IPS-18c (cell line): ENCODE measurements around the gene SAMD3.
"Not testable (repeated sequence)": the region's sequence is repeated elsewhere in the genome, so short reads cannot be mapped to it uniquely, and the experiment has no call there.

Experiments
- H3K4me3 ChIP-seq: 2 replicates; pipeline ENCODE4 v1.7.0; 2013; ENCODE audit warnings: low read depth, mild to moderate bottlenecking, low read length, moderate library complexity; ENCODE audit not compliant: insufficient read depth
- H3K9me3 ChIP-seq: one replicate; pipeline ENCODE4 v1.6.1; 2013; ENCODE audit warnings: mild to moderate bottlenecking, low read length, moderate library complexity; ENCODE audit not compliant: control insufficient read depth, insufficient read depth

SAMD3 gene

DNA sequence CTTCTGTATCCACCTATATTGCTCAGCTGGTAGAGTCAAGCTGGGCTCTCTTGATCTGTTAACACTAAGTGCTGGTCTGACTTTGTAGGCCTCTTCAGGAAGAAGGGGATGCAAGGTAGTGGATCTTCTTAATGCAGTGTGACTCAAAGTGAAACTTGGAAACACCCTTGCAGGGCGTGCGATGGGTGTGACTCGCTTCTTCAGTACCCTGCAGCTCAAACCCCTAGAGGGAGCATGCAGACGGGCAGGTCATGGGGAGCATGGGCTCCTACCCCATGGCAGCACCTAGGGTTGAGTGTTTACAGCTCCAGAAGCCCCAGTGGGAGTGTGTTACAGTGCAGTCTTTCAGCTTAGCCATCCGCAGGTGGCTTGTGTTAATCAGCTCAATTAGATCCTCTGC is 757 bp upstream of the SAMD3 start:
- Histone ChIP-seq H3K9me3 (no peaks in the 10 kb centered on the region), H3K4me3 (no peak overlapping the region)

DNA sequence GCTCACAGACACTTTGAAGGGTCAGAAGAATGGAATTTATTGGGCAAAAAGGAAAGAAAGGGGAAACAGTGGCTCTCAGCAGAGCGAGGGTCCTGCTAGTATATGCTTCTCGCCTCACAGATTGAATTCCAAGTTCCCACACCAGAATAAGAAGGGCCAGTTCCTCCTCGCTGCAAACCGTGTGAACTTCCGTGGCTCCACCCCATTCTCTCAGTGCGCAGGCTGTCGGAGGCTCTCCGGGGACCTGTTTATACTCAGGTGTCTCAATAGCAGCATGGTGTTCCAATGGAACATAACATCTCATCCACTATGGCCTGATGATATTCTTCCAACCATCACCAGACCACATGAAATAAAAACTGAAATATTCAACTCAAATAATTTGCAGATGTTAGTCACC is 4.6 kb downstream of the SAMD3 start:
- no peak overlapping the region for H3K4me3 ChIP-seq
- H3K9me3 ChIP-seq = no peaks in the 10 kb centered on the region

DNA sequence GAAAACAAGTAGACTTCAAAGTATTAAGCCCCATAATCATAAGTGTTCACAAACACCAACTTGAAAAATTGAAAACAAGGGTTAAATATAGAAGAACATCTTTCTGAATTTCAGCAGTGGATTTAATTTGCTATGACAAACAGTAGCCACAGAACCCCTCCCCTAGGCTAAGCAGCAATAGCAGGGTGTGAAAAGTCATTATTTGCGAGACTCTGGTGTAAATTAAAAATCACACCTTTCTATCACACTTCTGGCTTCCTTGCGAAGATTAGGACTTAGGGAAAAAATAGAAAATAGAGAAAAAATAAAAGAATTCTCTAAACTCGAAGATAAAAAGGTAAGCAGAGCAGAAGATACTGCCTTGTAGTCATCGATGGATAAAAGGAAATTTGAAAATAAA is 6.1 kb downstream of the SAMD3 start:
- Histone ChIP-seq H3K9me3 (no peaks in the 10 kb centered on the region), H3K4me3 (no peak overlapping the region)

DNA sequence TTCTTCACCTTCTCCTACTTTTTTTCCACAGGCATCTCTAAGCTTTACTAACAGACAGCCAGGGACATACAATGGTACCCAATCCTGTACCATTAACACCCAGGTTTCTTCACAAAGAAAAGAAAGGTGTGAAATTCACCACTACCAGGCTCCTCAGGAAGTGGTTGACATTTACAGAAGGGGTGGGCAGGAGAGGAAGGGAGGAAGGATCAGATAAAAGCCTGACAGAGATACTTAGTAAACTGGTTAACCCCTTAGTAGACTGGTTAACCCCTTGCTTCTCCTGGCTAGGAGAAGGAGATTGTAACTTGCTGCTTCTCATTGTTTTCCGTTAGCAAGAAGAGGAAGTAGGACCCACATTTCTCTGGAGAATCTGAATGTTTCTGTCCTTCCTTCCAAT is 7.2 kb downstream of the SAMD3 start:
- Histone ChIP-seq H3K9me3 (no peaks in the 10 kb centered on the region), H3K4me3 (no peak overlapping the region)

DNA sequence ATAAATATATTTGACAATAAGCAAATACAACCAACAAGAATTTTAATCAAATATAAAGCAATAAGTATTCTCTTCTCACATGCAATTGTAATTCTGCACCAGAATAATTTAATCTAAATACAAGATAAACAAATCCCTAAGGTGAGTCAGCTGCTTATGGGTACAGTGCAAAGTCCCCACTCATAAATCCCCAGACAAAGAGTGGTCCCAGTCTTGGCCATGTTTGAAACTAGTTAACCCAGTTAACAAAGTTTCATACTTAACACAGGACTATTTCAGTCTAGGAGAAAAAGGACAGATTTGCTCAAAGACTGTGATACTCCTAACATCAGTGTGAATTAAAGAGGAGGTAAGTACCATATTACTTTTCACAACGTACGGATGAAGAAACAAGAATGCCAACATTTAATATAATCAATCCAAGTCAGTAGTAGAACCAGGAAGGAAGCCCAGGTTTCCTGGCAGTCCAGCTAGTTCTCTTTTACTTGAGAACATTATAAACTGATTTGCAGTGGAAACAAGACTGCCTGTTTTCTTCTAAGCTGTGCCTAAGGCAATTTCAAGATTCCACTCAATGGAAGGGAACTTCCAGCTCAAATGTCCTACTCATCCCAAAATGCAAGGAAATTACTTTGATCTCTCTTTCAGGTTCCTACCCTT is 10.4 kb downstream of the SAMD3 start:
- no peak overlapping the region for H3K4me3 ChIP-seq
- H3K9me3 ChIP-seq = no peaks in the 10 kb centered on the region

DNA sequence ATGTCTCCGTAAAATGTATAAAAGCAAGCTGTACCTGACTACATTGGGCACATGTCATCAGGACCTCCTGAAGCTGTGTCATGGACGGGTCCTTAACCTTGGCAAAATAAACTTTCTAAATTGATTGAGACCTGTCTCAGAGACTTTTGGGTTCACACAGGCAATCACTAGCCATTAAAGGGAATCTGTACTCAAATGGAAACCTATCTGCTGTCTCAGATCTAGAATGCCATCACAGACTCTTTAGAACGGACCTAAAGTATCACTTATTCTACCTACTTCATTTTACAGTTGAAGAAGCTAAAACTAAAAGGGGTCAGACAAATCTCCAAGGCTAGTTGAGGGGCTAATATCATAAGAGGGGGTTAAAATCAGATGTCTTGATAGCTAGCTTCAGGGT is 11.1 kb downstream of the SAMD3 start:
- Histone ChIP-seq H3K9me3 (no peaks in the 10 kb centered on the region), H3K4me3 (no peak overlapping the region)

DNA sequence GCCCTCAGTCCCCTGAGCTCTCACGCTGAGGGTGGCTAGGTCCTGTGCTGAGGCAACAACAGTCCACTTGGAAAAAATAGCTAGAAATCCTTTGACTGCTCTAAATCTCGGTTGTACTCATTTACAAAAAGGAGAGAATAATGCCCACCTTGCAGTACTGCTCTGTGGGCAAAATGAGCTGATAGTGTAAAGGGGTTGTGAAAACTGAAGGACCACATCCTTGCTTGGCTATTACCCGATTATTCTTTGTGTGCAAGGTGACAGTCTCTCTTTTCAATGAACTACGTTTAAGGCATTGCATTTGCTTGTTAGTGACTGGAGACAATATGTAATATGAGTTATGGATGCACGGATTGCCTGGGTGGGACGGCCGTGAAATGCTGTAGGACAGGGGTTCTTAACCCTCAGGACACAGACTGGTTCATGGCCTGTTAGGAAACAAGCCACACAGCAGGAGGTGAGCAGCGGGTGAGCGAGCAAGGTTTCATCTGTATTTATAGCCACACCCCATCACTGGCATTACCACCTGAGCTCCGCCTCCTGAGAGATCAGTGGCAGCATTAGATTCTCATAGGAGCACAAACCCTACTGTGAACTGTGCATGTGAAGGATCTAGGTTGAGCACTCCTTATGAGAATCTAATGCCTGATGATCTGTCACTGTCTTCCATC is 14.6 kb downstream of the SAMD3 start:
- Histone ChIP-seq H3K4me3 (no peak overlapping the region), H3K9me3 (no peaks in the 10 kb centered on the region)

DNA sequence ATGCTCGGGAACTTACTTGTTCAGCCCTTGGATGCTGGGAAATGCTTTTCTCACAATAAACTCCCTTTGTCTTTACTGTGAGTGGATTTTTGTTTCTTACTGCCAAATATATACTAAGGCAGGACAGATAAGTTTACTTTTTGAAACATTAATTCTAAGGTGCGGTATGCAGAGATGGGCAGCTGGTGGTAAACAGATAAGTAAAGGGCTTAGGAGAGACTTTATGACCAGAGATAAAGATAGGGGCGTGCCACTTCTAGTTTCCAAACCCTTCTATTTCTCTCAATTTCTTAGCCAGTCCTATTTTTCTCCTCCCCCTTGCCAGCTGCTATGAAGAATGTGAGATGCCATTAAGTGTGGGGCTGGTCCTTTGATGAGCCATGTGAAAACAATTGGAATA is 16.3 kb downstream of the SAMD3 start:
- Histone ChIP-seq H3K9me3 (no peaks in the 10 kb centered on the region), H3K4me3 (no peak overlapping the region)

DNA sequence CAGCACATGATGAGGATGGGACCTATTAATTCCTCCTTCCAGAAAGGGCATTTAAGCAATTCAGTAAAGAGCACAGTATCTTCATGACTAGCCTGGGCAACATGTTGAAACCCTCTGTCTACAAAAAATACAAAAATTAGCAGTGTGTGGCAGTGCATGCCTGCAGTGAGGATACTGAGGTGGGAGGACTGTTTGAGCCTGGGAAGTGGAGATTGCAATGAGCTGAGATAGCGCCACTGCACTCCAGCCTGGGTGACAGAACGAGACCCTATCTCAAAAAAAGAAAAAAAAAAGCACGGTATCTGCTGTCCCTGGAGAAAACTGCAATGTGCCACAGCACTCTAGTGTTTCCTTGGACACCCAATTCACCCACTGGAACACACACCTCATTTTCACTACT is 18.4 kb downstream of the SAMD3 start:
- Histone ChIP-seq H3K4me3 (no peak overlapping the region), H3K9me3 (no peaks in the 10 kb centered on the region)

DNA sequence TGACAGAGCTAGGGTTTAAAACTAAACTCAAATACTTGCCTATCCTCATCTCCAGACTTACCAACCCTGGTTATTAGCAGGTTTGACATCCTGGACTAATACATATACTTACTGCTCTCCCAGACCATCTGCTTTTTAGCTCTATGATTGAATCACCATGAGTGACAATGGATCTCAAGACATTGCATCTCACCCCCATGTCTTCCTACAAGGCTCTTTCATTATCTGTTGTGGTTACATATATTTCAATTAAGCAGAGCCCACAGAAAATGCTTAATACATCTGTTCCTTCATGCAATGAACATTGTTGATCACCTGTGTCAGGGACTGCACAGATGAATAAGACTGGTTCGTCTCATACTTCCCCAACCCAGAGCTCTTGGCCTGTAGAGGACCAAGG is 19.4 kb downstream of the SAMD3 start:
- Histone ChIP-seq H3K4me3 (no peak overlapping the region), H3K9me3 (no peaks in the 10 kb centered on the region)

DNA sequence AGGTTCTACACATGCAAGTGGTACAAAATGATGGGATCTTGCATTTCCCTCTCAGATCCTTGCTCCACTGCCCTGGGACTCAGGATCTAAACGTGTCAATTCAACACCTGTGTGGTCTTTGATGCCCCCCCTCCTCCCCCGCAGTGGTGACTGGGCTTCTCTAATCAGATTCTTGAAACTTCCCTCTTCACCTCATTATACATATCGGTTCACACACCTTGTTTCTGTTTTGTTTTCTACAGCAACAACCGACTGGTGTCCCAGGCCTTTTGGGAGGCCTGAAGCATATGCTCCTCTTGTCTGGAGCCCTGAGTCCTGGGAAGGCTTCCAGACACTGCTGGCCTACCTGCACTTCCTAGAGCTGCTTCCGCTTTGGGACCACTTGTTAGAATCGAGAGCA is 20.0 kb downstream of the SAMD3 start:
- Histone ChIP-seq H3K9me3 (no peaks in the 10 kb centered on the region), H3K4me3 (no peak overlapping the region)

DNA sequence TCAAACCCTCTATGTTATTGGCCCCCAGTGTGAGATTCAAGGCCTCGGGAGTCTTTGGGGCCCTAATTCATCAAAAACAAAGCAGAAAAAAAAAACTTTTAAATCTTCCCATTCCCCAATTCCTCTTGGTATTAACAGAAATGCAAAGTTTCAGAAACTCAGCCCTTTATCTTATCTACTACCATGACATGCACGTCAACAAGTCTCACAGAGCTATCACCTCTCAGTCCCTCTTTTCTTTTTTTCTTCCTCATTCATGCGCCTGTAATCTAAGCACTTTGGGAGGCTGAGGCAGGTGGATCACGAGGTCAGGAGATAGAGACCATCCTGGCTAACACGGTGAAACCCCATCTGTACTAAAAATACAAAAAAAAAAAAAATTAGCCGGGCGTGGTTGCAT is 22.7 kb downstream of the SAMD3 start:
- Histone ChIP-seq H3K9me3 (no peaks in the 10 kb centered on the region), H3K4me3 (no peak overlapping the region)

DNA sequence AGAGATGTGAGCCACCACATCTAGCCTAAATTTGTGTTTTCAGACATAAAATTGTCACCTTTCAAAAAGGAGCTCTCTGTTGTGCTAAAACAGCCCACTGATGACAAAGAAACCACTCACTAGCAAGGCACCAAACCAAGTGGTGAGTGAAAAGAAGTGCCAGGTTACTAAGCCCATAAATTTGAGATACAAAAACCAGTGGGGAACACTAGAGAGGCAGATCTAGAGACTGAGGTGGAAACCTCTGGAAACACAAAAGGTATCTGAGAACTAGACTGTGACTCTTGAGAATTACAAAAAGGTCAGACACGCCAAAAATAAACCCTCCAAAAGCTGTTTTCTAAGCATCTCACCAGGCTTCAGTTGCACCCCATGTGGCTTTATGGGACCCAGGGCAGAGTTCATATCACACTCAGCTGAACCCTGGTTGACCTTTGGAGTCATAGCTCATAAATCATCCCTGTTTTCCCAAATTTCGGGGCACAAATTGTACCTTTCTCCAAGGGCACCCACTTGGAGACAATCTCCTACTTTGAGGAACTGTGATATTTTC is 24.2 kb downstream of the SAMD3 start:
- H3K4me3 ChIP-seq = no peak overlapping the region

DNA sequence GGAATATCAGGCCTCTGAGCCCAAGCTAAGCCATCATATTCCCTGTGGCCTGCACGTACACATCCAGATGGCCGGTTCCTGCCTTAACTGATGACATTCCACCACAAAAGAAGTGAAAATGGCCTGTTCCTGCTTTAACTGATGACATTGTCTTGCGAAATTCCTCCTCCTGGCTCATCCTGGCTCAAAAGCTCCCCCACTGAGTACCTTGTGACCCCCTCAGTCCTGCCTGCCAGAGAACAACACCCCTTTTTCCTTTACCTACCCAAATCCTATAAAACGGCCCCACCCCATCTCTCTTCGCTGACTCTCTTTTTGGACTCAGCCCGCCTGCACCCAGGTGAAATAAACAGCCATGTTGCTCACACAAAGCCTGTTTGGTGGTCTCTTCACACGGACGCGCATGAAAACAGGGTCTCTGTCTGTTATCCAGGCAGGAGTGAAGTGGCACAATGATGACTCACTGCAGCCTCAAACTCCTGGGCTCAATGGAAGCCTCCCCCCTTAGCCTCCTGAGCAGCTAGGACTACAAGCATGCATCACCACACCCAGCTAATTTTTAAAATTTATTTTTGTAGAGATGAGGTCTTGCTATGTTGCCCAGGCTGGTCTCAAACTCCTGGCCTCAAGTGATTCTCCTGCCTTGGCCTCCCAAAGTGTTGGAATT is 24.8 kb downstream of the SAMD3 start:
- H3K9me3 ChIP-seq, H3K4me3 ChIP-seq: not testable (repeated sequence)

More for the DNA sequence above, 24.2 kb downstream of the SAMD3 start:
- no peaks in the 10 kb centered on the region for H3K9me3 ChIP-seq

DNA sequence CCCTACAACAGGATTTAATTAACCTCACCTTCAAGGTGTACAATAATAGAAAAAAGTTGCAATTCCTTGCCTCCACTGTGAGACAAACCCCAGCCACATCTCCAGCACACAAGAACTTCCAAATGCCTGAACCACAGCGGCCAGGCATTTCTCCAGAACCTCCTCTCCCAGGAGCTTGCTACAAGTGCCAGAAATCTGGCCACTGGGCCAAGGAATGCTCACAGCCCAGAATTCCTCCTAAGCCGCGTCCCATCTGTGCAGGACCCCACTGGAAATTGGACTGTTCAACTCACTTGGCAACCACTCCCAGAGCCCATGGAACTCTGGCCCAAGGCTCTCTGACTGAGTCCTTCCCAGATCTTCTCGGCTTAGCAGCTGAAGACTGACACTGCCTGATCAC is 28.3 kb downstream of the SAMD3 start:
- H3K4me3 ChIP-seq, H3K9me3 ChIP-seq: not testable (repeated sequence)

DNA sequence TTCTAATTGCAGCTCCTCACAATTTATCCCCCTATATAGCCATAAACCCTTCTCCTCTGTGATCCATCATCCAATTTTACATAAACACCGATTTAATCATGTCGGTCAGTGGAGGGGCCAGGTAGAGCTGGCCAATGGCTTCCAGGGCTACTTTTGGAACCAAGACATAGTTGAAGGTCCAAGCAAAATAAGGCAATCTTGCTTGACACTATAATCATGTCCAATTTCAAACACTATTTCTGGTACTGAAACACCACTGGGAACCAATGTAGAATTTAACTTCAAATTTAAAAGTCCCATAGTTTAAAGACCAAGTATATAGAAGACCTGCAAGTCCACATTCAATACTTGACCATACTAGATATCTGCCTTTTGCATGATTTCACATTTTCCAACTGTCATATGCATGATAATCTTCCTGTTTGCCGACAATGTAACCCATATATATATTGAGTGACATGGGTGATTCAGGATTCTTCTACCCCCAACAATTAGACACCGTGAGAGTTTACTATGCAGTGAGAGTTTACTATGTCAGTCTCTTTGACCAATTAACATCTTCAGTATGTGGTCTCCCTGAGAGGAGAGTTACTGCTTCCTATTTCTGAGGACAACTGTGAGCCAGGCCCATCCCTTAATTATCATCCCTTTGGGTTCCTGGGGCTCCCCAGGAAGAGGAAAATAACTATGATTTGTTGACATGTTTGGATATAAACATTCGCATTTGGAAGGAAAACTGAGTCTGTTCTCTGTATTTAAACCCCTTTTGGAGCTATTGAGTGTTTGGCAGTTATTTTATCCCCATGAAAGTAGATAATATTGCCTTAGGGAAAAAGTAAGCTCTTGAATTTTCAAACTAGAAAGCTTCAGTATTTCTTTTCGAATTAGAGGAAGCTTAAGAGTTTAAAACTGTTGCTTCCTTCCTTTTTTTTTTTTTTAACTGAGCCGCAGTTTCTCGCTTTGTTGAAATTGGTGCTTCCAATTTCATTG is 31.8 kb downstream of the SAMD3 start:
- Histone ChIP-seq H3K4me3 (no peak overlapping the region), H3K9me3 (peaks cover 2% of the 10 kb centered on the region)
